Measurements from ENCODE around the gene NT5E.

NT5E gene

GRCh38 chr6:85470023-85470410, 20.1 kb downstream of the NT5E start:
- ChIA-PET POLR2A (no interaction called here), CTCF (no interaction called here)
- DNase-seq (ENCODE audit: extremely low spot score): no peak
- TF ChIP-seq NFRKB (IDR thresholded peaks at IDR 0.05): no peak

- TF ChIP-seq L3MBTL2 (conservative IDR thresholded peaks at IDR 0.05) (no peak), ARNT (IDR thresholded peaks at IDR 0.05) (no peak), TARDBP (IDR thresholded peaks at IDR 0.05) (no peak), ZNF384 (IDR thresholded peaks at IDR 0.05) (no peak), HDGF (IDR thresholded peaks at IDR 0.05; ENCODE audit: borderline replicate concordance) (no peak), SP1 (IDR thresholded peaks at IDR 0.05) (no peak), LEF1 (IDR thresholded peaks at IDR 0.05; ENCODE audit: borderline replicate concordance) (no peak), PKNOX1 (IDR thresholded peaks at IDR 0.05) (no peak), ELF4 (IDR thresholded peaks at IDR 0.05) (no peak), FOXK2 (IDR thresholded peaks at IDR 0.05) (no peak), BHLHE40 (IDR thresholded peaks at IDR 0.05; ENCODE audit: borderline replicate concordance) (no peak), FOXA1 (IDR thresholded peaks at IDR 0.05) (no peak), NFRKB (IDR thresholded peaks at IDR 0.05) (no peak), SUZ12 (IDR thresholded peaks at IDR 0.05) (no peak), CTBP1 (IDR thresholded peaks at IDR 0.05; ENCODE audit: borderline replicate concordance) (no peak), FOXM1 (IDR thresholded peaks at IDR 0.05; ENCODE audit: borderline replicate concordance) (no peak)
- no peak for DNase-seq (ENCODE audit: extremely low spot score)
- POLR2A ChIA-PET: no interaction called here
- CTCF ChIA-PET: no interaction called here
Measured at GRCh38 chr6:85472744-85473143, 22.9 kb downstream of the NT5E start.

GRCh38 chr6:85473748-85474147, 23.9 kb downstream of the NT5E start:
- POLR2A ChIA-PET: no interaction called here
- DNase-seq (ENCODE audit: extremely low spot score): no peak
- TF ChIP-seq HDGF (IDR thresholded peaks at IDR 0.05; ENCODE audit: borderline replicate concordance) (no peak), TARDBP (IDR thresholded peaks at IDR 0.05) (no peak), ELF4 (IDR thresholded peaks at IDR 0.05) (no peak), SP1 (IDR thresholded peaks at IDR 0.05) (no peak), SUZ12 (IDR thresholded peaks at IDR 0.05) (no peak), PKNOX1 (IDR thresholded peaks at IDR 0.05) (no peak), NFRKB (IDR thresholded peaks at IDR 0.05) (no peak), FOXA1 (IDR thresholded peaks at IDR 0.05) (no peak), CTBP1 (IDR thresholded peaks at IDR 0.05; ENCODE audit: borderline replicate concordance) (no peak)
- CTCF ChIA-PET: interaction anchor here (0.8 to 0.9 kb wide), 2 partner anchors 9 to 11 kb away, joined by 3 read pairs; no protein-coding TSS in a partner anchor

- TF ChIP-seq L3MBTL2 (conservative IDR thresholded peaks at IDR 0.05) (no peak), SP1 (IDR thresholded peaks at IDR 0.05) (no peak), NFRKB (IDR thresholded peaks at IDR 0.05) (no peak), FOXK2 (IDR thresholded peaks at IDR 0.05) (no peak), ELF4 (IDR thresholded peaks at IDR 0.05) (no peak), SUZ12 (IDR thresholded peaks at IDR 0.05) (no peak), FOXA1 (IDR thresholded peaks at IDR 0.05) (no peak), CTBP1 (IDR thresholded peaks at IDR 0.05; ENCODE audit: borderline replicate concordance) (no peak), PKNOX1 (IDR thresholded peaks at IDR 0.05) (no peak), LEF1 (IDR thresholded peaks at IDR 0.05; ENCODE audit: borderline replicate concordance) (no peak), TARDBP (IDR thresholded peaks at IDR 0.05) (no peak), FOXM1 (IDR thresholded peaks at IDR 0.05; ENCODE audit: borderline replicate concordance) (no peak), ZNF384 (IDR thresholded peaks at IDR 0.05) (no peak), BHLHE40 (IDR thresholded peaks at IDR 0.05; ENCODE audit: borderline replicate concordance) (no peak), HDGF (IDR thresholded peaks at IDR 0.05; ENCODE audit: borderline replicate concordance) (no peak), ARNT (IDR thresholded peaks at IDR 0.05) (no peak)
- ChIA-PET POLR2A (no interaction called here), CTCF (interaction anchor here (1.1 to 1.6 kb wide), 2 partner anchors 115 to 122 kb away, joined by 4 to 6 read pairs; no protein-coding TSS in a partner anchor)
- no peak for DNase-seq (ENCODE audit: extremely low spot score)
Measured at GRCh38 chr6:85476532-85476931, 26.6 kb downstream of the NT5E start.

GRCh38 chr6:85479208-85479607, 29.3 kb downstream of the NT5E start:
- no peak for TF ChIP-seq FOXK2 (IDR thresholded peaks at IDR 0.05)
- TF ChIP-seq L3MBTL2 (conservative IDR thresholded peaks at IDR 0.05): no peak
- no peak for TF ChIP-seq LEF1 (IDR thresholded peaks at IDR 0.05; ENCODE audit: borderline replicate concordance)
- TF ChIP-seq SP1 (IDR thresholded peaks at IDR 0.05): no peak
- TF ChIP-seq HDGF (IDR thresholded peaks at IDR 0.05; ENCODE audit: borderline replicate concordance): no peak
- no peak for TF ChIP-seq CTBP1 (IDR thresholded peaks at IDR 0.05; ENCODE audit: borderline replicate concordance)
- CTCF ChIA-PET: interaction anchor here (1.4 kb wide), 1 partner anchor 57 kb away, joined by 3 read pairs; no protein-coding TSS in a partner anchor
- no peak for DNase-seq (ENCODE audit: extremely low spot score)
- POLR2A ChIA-PET: no interaction called here

- DNase-seq (ENCODE audit: extremely low spot score): no peak
- POLR2A ChIA-PET: interaction anchor here (0.6 to 0.9 kb wide), 2 partner anchors 33 to 196 kb away, joined by 3 to 5 read pairs; partner anchors contain the start of gene NT5E
- CTCF ChIA-PET: interaction anchor here (0.6 to 2.1 kb wide), 23 partner anchors 9 to 1142 kb away, joined by 3 to 14 read pairs (median 3); no protein-coding TSS in a partner anchor
- no peak for TF ChIP-seq PKNOX1 (IDR thresholded peaks at IDR 0.05)
- TF ChIP-seq SUZ12 (IDR thresholded peaks at IDR 0.05): no peak
- no peak for TF ChIP-seq LEF1 (IDR thresholded peaks at IDR 0.05; ENCODE audit: borderline replicate concordance)
- TF ChIP-seq FOXM1 (IDR thresholded peaks at IDR 0.05; ENCODE audit: borderline replicate concordance): no peak
- TF ChIP-seq SP1 (IDR thresholded peaks at IDR 0.05): no peak
- TF ChIP-seq CTBP1 (IDR thresholded peaks at IDR 0.05; ENCODE audit: borderline replicate concordance): no peak
- TF ChIP-seq HDGF (IDR thresholded peaks at IDR 0.05; ENCODE audit: borderline replicate concordance): no peak
- no peak for TF ChIP-seq TARDBP (IDR thresholded peaks at IDR 0.05)
- no peak for TF ChIP-seq NFRKB (IDR thresholded peaks at IDR 0.05)
- TF ChIP-seq ELF4 (IDR thresholded peaks at IDR 0.05): no peak
- TF ChIP-seq BHLHE40 (IDR thresholded peaks at IDR 0.05; ENCODE audit: borderline replicate concordance): no peak
- TF ChIP-seq L3MBTL2 (conservative IDR thresholded peaks at IDR 0.05): no peak
Measured at GRCh38 chr6:85482206-85482904, 32.5 kb downstream of the NT5E start.
